Sigmoid colon (tissue), 7 donors: ENCODE results near the gene BCAS1. TPM values are rescaled to one million over a fixed set of nuclear protein-coding genes. Genes with fewer than 3 reads are reported as not detected.

Source experiments
- DNase-seq: peaks from one replicate; pipeline ENCODE4 v3.0.0-alpha.2; 2019
- H3K27ac ChIP-seq, 4 donors: fragments of 200-600 bp; sonication (generic); one replicate each; pipeline ENCODE4 v1.5.1; 2016 to 2019; ENCODE audit warnings: mild to moderate bottlenecking in 1 of 4
- H3K27me3 ChIP-seq, 3 donors: fragments of 200-600 bp; sonication (generic); one replicate each; pipeline ENCODE4 v1.5.1; 2019; ENCODE audit warnings: mild to moderate bottlenecking in 1 of 3
- H3K36me3 ChIP-seq, 4 donors: fragments of 200-600 bp; sonication (generic); one replicate each; pipeline ENCODE4 v1.5.1; 2016 to 2019
- H3K4me1 ChIP-seq, 4 donors: fragments of 200-600 bp; sonication (generic); one replicate each; pipeline ENCODE4 v1.5.1; 2017 to 2019
- H3K4me3 ChIP-seq, 4 donors: fragments of 200-600 bp; sonication (generic); one replicate each; pipeline ENCODE4 v1.5.1; 2017 to 2019; ENCODE audit warnings: mild to moderate bottlenecking in 2 of 4, moderate library complexity in 1 of 4
- H3K9me3 ChIP-seq, 4 donors: fragments of 200-600 bp in 3 of 4; sonication (generic) in 3 of 4; one replicate each; pipeline versions ENCODE4 v1.5.1 to v1.6.1; 2013 to 2019
- CTCF ChIP-seq, 4 experiments: fragments of 450-650 bp in 3 of 4; fragments of 200-600 bp in 1 of 4; IDR thresholded peaks; one replicate each; pipeline ENCODE4 v1.5.1; 2016 to 2019; ENCODE audit warnings: antibody characterized with exemption in 4 of 4, mild to moderate bottlenecking in 3 of 4, moderate library complexity in 2 of 4
- EP300 ChIP-seq, 4 donors: sonication (generic); formaldehyde crosslinking; IDR thresholded peaks; one replicate each; pipeline ENCODE4 v1.6.1; 2017; ENCODE audit warnings: antibody characterized with exemption in 4 of 4
- POLR2A ChIP-seq, 2 donors: fragments of 450-650 bp; IDR thresholded peaks; one replicate each; pipeline ENCODE4 v1.6.1; 2016; ENCODE audit warnings: antibody characterized with exemption in 2 of 2, mild to moderate bottlenecking in 2 of 2, moderate library complexity in 2 of 2
- POLR2AphosphoS5 ChIP-seq, 4 donors: sonication (generic); formaldehyde crosslinking; IDR thresholded peaks; one replicate each; pipeline ENCODE4 v1.6.1; 2017; ENCODE audit warnings: antibody characterized with exemption in 4 of 4
- WGBS, 2 donors: extraction: QIAGEN DNeasy Blood & Tissue Kit; methylation state at CpG; one replicate each; pipeline ENCODE4 v1.1.7; 2013; 5-methylcytosine and 5-hydroxymethylcytosine counted together
- intact Hi-C: fragments of 100-400 bp; cut with DNase I; formaldehyde crosslinking; loops from one replicate; pipeline ENCODE4 v1.15.1; 2023
- polyA plus RNA-seq, 3 donors: library from polyadenylated mRNA; stranded (reverse); fragments of 200-250 nt; gene quantifications; one replicate each; pipeline ENCODE4 v1.2.3, GENCODE V29; 2013
- total RNA-seq, 4 donors: library from RNA; depleted of rRNA; stranded (reverse); fragments of >200 nt; gene quantifications; one replicate each; pipeline ENCODE4 v1.1.0, GENCODE V29; 2016
- donor health status: healthy with polysubstance abuse.
- donor health status: Bipolar disorder and iron deficiency.
- donor health status: healthy.

Gene BCAS1
- total and polyA plus RNA-seq, 7 donors: 0.71 to 198 (median 35.4) TPM; not detected in 2

- no peak overlapping the region for H3K4me3 ChIP-seq
- no peak for TF ChIP-seq POLR2AphosphoS5 (IDR thresholded peaks at IDR 0.05)
- no peak for TF ChIP-seq POLR2A (IDR thresholded peaks at IDR 0.05)
- TF ChIP-seq EP300 (IDR thresholded peaks at IDR 0.05): no peak
- no peak for TF ChIP-seq CTCF (IDR thresholded peaks at IDR 0.05)
- no peaks in the 10 kb centered on the region for H3K27me3 ChIP-seq
- intact Hi-C loops: no loop called here
- no peak for DNase-seq
- no peaks in the 10 kb centered on the region for H3K9me3 ChIP-seq
- no peaks in the 10 kb centered on the region for H3K36me3 ChIP-seq
- H3K4me1 ChIP-seq: peaks cover 0 to 13% (median 6%) of the 10 kb centered on the region in 4 donors
- no peak overlapping the region for H3K27ac ChIP-seq
- 79 to 84% methylated on average over 3 of the region's 3 CpGs for WGBS, 2 donors
These were observed 45.1 kb downstream of the BCAS1 start for GRCh38 chr20:54025251-54025771.

DNA sequence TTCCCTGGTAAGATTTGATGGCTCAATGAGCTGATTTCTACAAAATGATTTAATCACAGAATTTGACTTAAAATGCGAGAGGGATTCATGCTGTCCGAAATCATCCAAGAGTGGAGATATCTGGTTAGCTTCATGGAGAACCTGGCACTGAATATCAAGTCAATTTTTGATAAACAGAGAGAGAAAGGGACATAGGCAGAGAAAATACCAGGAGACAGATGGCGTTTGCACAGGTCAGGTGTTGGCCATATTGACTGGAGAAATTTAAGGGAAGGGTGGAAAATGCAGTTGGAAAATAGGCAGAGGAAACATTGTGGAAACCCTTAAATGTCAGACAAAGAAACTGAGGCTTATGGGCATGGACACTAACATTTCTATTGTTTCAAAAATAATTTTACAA is 47.0 kb downstream of the BCAS1 start:
- intact Hi-C loops: no loop called here
- TF ChIP-seq POLR2AphosphoS5 (IDR thresholded peaks at IDR 0.05): no peak
- TF ChIP-seq EP300 (IDR thresholded peaks at IDR 0.05): no peak
- TF ChIP-seq CTCF (IDR thresholded peaks at IDR 0.05): no peak
- TF ChIP-seq POLR2A (IDR thresholded peaks at IDR 0.05): no peak
- H3K27me3 ChIP-seq: no peaks in the 10 kb centered on the region
- no peaks in the 10 kb centered on the region for H3K9me3 ChIP-seq
- no peak for DNase-seq
- no peaks in the 10 kb centered on the region for H3K36me3 ChIP-seq
- peaks cover 0 to 13% (median 6%) of the 10 kb centered on the region in 4 donors for H3K4me1 ChIP-seq
- H3K27ac ChIP-seq: no peak overlapping the region
- H3K4me3 ChIP-seq: no peak overlapping the region
- WGBS, 2 donors: 94 to 96% methylated on average over 3 of the region's 3 CpGs

DNA sequence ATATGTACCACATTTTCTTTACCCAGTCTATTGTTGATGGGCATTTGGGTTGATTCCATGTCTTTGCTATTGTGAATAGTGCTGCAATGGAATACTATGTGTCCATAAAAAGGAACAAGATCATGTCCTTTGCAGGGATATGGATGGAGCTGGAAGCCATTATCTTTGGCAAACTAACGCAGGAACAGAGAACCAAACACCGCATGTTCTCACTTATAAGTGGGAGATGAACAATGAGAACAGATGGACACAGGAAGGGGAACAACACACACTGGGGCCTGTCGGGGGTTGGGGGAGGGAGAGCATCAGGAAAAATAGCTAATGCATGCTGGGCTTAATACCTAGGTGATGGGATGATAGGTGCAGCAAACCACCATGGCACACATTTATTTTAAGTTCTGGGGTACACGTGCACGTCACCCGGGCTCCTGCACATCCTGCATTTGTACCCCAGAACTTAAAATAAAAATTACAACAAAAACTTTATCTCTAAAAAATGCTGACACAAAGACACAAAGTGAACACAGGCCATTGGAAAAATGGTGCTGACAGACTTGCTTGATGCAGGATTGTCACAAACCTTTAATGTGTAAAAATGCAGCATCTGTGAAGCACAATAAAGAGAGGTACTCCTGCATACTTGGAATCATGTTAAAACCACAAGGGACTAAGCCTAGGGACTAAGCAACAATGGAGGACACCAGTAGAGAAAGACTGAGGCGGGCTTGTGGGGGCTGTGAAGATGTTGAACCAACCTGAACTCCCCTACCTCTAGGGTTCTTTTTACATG is 48.8 kb downstream of the BCAS1 start:
- H3K4me1 ChIP-seq: peaks cover 0 to 13% (median 6%) of the 10 kb centered on the region in 4 donors
- H3K4me3 ChIP-seq: no peak overlapping the region
- TF ChIP-seq POLR2AphosphoS5 (IDR thresholded peaks at IDR 0.05): no peak
- no peak for TF ChIP-seq CTCF (IDR thresholded peaks at IDR 0.05)
- TF ChIP-seq POLR2A (IDR thresholded peaks at IDR 0.05): no peak
- TF ChIP-seq EP300 (IDR thresholded peaks at IDR 0.05): no peak
- no peak overlapping the region for H3K27ac ChIP-seq
- intact Hi-C loops: no loop called here
- no peaks in the 10 kb centered on the region for H3K27me3 ChIP-seq
- 92 to 96% methylated on average over 7 of the region's 7 CpGs for WGBS, 2 donors
- H3K9me3 ChIP-seq: no peaks in the 10 kb centered on the region
- no peak for DNase-seq
- H3K36me3 ChIP-seq: no peaks in the 10 kb centered on the region

GRCh38 chr20:54020868-54021267 is 49.5 kb downstream of the BCAS1 start:
- no peaks in the 10 kb centered on the region for H3K9me3 ChIP-seq
- intact Hi-C loops: no loop called here
- H3K27ac ChIP-seq: no peak overlapping the region
- no peaks in the 10 kb centered on the region for H3K27me3 ChIP-seq
- WGBS, 2 donors: 96 to 97% methylated on average over 3 of the region's 3 CpGs
- no peaks in the 10 kb centered on the region for H3K36me3 ChIP-seq
- H3K4me1 ChIP-seq: peaks cover 0 to 13% (median 6%) of the 10 kb centered on the region in 4 donors
- no peak for DNase-seq
- no peak overlapping the region for H3K4me3 ChIP-seq
- no peak for TF ChIP-seq POLR2AphosphoS5 (IDR thresholded peaks at IDR 0.05)

DNA sequence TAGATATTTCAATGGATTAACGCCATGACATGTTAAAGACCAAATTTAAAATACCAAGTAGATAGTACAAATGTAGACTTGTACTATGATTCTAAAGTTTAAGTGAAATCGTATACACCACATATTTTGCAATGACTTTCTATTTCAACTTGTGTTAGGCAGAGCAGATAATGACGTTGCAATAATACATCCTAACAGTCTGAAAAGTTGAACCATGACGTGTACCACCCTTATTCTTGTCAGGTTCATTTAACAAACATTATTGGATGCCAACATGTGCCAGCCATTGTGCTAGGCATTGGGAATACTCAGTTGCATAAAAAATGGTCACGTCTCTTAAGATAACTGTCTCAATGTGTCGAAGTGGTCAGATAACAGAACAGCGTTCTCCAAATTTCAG is 50.0 kb downstream of the BCAS1 start:
- intact Hi-C loops: no loop called here
- Histone ChIP-seq H3K4me3 (no peak overlapping the region), H3K9me3 (no peaks in the 10 kb centered on the region), H3K27me3 (no peaks in the 10 kb centered on the region), H3K4me1 (peaks cover 0 to 9% (median 4%) of the 10 kb centered on the region in 4 donors), H3K27ac (no peak overlapping the region), H3K36me3 (no peaks in the 10 kb centered on the region)
- WGBS, 2 donors: 90 to 91% methylated on average over 7 of the region's 7 CpGs
- TF ChIP-seq EP300 (IDR thresholded peaks at IDR 0.05) (no peak), POLR2A (IDR thresholded peaks at IDR 0.05) (no peak), CTCF (IDR thresholded peaks at IDR 0.05) (no peak), POLR2AphosphoS5 (IDR thresholded peaks at IDR 0.05) (no peak)
- DNase-seq: no peak
